Activated CD8-positive, alpha-beta memory T cell treated with anti-CD3 and anti-CD28 coated beads for 36 hours (primary cell): ENCODE data around the gene PTPRN2. TPM values are rescaled to one million over a fixed set of nuclear protein-coding genes. Genes with fewer than 3 reads are reported as not detected.

Experiments
- CTCF ChIA-PET: fragments of 350-600 bp; sonication (Branson Sonifier 250); formaldehyde crosslinking; loops from one replicate; lab custom pipeline; 2021; ENCODE audit warnings: antibody characterized with exemption; lab: Charles Lee
- POLR2A ChIA-PET: fragments of 350-600 bp; sonication (Branson Sonifier 250); formaldehyde crosslinking; loops from one replicate; lab custom pipeline; 2021; ENCODE audit warnings: antibody characterized with exemption; lab: Charles Lee
- total RNA-seq, 2 experiments: library from RNA; stranded (reverse); gene quantifications; one replicate each; pipeline ENCODE4 v1.2.3, GENCODE V29; 2021

PTPRN2 gene
- total RNA-seq, 2 experiments from 2014 or later: 0.36 to 0.44 TPM

DNA sequence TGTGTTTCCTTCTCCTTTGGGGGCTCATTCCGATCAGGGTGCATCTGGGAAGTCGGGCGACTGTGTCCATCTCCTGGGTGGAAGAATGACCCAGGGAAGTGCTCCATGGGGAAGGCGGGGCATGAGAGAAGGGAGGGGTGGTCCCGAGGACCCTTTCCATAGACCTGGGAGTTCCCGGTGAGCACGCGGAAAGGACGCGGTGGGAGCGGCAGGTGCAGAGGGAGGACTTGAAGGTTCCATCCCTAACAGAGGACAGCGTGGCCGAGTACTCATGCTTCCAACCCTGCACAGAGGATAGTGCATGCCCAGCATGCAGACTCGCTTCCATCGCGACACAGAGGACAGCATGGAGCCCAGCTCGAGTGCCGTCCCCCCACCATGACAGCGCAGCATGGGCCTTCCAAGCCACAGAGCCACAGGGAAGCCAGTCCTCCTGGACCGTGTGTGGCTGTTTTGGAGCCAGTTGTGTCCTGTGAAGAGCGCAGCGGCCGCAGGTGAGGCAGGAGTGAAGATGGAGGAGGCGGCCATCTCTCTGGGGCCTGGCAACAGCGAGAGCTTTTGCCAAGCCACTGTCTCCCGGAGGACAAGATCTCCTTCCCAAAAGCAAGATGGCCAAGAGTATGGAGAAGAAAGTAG is 969.4 kb downstream of the PTPRN2 start:
- POLR2A ChIA-PET: no interaction called here
- CTCF ChIA-PET: no interaction called here

DNA sequence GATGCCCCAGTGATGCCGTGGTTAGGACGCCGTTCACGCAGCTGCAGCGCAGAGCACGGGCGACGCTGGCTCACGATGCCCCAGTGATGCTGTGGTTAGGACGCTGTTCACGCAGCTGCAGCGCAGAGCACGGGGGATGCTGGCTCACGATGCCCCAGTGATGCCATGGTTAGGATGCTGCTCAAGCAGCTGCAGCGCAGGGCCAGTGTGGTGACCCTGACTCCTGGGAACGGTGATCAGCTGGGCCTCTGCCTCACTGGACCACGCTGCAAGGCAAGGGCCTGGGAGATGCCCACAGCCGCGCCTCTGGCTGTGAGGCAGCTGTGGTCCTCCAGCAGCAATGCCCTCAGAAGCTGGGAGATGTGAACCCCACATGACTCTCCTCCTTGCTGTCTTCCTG is 970.2 kb downstream of the PTPRN2 start:
- CTCF ChIA-PET: no interaction called here
- POLR2A ChIA-PET: no interaction called here

DNA sequence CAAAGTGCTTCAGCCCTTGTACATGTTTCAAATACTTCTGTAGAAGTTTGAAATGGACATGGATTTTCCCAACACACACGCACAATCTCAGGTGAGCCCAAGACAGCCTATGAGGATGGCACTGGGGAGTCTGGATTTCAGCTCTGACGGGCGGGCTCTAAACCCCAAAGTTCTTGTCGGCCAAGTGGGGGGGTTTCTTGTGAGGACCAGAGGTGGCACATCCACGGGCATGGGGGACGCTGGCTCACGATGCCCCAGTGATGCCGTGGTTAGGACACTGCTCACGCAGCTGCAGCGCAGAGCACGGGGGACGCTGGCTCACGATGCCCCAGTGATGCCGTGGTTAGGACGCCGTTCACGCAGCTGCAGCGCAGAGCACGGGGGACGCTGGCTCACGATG is 970.7 kb downstream of the PTPRN2 start:
- ChIA-PET POLR2A (no interaction called here), CTCF (no interaction called here)

DNA sequence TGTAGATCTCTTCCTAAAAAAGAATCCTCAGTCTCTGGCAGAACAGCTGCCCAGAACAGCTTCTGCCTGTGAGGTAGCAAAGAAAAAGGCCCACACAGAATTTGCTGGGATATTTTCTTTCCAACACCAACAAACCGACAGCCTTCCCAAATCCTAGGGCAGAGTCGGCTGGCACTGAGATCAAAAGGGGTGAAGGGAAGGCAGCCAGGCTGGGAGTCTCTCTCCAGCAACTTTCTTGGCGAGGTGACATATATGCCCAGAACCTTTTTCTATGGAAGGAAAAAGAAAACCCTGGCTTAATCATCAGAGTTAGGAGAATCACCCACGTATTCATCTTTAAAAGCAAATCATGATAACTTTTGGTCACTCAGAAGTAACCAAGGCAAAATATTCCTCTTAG is 971.2 kb downstream of the PTPRN2 start:
- POLR2A ChIA-PET: no interaction called here
- CTCF ChIA-PET: no interaction called here

DNA sequence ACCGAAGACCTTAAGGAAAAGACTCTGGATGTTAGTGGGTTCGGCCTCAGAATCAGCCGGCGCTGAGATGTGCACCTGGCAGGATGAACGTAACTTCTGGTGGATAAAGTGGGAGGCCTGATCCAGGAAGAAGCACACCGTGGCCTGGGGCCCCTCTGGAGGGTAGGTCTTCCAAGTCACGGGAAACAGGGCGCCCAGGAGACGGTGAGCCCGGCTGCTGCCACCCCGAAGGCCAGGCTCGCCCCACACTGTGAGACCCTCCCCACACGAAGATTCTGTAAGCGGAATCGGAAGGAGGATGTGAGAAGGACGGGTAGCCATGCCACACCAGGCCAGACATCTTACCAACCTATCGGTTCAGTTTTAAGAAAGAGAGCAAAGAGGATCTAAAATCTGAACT is 971.8 kb downstream of the PTPRN2 start:
- ChIA-PET CTCF (no interaction called here), POLR2A (no interaction called here)

DNA sequence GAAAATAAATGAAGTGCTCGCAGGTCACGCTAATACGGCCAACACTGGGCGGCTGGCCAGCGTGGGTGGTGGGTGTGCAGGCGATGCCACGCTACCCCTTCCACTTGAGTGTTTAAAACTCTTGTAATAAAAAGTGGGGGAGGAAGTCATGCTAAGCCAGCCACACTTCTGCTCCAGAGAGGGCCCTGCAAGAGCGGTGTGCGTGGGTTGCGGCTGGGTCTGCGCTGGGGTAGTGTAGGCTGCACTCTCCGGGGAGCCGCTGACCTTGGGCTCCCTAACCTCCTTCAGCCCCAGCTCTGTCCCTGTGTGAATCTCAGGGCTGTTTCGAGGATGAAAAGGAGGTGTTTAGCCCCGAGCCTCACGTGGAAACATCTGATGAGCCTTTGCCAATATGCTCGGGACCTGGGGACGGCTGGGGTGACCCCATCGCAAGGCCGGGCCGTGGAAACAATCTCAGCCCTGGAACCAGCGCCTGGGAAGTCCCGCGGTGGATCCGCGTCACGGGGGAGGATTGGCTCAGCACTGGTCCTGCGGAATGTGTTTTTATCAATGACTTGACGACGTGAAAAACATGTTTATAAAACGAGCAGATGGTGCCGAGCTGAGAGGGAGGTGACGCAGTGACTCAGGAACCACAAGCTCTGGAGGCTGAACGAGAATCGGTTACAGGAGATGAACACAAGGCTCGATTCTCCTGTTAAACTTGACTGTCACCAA is 972.4 kb downstream of the PTPRN2 start:
- POLR2A ChIA-PET: no interaction called here
- CTCF ChIA-PET: no interaction called here

DNA sequence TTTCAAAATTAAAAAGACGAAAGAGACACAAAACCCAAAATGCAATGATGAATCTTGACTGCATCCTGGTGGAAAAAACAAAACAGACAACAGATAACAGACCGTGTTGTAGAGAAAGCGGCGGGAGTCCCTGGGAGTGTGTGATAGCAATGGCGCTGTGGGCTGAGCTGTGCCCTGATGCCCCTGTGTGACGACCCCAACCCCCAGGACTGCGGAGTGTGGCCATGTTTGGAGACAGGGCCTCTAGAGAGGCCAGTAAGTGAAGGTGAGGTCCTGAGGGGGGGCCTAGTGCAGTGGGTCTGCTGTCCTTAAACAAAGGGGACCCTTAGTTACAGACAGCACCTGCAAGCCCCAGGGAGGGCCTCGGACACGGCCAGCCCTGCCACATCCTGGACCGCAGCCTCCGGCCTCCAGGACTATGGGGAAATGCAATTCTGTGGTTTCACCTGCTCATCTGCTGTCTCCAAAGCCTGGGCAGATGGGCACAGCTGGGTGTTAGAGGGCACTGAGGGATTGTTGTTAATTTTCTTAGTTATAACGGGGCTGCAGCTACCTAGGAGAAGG is 973.1 kb downstream of the PTPRN2 start:
- ChIA-PET CTCF (no interaction called here), POLR2A (no interaction called here)

DNA sequence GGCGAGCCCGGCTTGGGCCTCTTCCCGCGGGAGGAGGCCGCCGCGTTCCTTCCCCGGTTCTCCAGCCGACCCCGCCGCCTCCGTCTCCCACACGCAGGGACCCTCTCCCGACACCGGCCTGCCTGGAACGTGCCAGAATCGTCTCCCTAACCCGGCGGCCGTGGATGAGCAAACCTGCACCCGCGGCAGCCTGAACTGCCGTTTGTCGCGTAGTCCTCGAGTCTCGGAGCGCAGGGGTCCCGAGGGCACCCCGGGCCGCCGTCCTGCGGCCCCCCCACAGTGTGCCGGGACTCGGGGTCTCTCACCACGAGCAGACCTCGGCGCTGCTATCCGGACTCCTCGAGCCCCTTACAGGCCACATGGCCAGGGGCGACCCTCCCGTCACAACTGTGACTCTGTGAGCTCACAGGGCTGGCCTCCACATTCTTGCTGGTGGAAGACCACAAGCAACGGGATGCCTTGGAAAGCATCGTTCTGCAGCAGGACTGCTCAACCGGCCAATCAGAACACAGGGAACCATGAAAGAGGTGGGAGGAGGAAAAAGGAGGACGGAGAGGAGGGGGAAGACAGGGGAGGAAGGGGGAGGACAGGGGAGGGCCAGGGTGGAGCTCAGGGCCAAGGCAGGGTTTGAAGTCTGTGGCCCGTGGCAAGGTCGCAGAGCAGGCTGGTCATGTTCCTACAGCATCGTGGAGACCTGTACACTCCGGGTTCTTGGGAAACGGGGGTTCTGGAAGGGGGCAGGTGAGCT is 973.9 kb downstream of the PTPRN2 start:
- POLR2A ChIA-PET: no interaction called here

DNA sequence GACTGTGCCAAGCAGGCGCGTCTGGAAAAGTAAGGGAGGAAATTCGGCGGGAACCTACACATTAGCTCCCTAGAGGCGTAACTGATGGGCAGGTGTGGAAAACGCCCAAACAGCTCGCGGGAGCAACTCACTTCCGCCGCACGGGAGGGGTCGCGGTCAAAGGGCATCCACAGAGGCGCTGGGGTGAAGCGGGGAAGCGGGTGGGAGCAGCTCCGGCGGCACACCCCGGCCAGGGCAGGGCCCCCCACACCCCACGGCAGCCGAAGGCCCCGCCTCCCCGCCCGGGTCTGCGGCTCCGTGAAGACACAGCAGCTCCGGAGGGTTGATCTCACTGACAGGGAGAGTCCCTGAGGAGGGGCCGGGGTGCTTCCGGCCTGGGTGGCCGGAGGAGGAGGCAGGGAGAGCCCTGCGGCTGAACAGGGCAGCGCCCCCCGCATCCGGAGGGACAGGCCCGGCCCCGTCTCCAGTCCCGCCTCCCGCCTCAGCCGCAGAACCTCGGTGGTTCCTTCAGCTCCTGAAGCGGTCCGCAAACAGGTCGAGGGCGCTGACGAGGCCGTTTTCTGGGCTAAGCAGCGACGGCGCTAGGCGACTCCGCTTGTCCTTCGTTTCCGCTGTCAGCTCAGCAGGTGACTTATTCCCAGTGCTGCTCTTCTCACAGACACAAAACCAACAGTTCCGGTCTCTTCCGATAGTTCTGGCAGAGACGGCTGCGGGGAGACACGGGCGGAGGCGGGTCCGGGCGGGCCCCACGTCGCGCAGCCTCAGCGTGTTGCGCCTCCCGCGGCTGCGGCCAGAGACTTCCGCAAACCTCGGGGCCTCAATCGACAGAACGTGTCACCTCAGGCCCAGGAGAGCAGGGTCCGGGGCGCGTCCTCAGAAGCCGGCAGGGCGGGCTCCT is 974.7 kb downstream of the PTPRN2 start:
- POLR2A ChIA-PET: no interaction called here
- CTCF ChIA-PET: no interaction called here

More for the DNA sequence above, 973.9 kb downstream of the PTPRN2 start:
- CTCF ChIA-PET: no interaction called here

DNA sequence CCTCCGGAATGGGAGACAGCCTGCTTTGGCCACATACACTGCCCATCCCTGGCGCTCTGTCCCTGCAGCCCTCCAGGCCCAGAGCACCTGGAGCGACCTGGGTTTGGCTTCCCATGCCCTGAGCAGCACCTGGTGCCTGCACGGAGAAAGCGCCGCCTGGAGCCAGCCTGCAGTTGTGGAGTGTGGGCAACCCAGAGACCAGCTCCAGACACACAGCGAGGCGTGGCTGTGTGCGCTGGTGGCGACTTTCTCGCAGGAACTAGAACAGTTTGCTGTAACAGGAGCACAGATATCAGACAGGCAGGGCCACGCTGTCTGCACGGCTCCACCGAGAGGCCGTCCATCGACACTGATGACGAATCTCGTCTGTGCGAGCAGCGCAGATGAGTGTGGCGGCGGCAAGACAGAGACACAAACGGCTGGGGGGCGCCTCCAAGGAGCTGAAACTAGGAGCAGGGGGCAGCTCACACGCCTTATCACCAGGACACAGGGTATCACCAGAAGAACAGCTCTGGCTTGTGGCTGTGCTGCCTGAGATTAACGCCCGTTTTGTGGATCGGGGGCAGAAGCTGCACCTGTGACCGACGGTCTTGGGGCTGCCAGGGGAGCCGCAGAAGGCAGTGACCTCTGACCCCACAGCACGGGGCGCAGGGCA is 975.5 kb downstream of the PTPRN2 start:
- ChIA-PET CTCF (no interaction called here), POLR2A (no interaction called here)

DNA sequence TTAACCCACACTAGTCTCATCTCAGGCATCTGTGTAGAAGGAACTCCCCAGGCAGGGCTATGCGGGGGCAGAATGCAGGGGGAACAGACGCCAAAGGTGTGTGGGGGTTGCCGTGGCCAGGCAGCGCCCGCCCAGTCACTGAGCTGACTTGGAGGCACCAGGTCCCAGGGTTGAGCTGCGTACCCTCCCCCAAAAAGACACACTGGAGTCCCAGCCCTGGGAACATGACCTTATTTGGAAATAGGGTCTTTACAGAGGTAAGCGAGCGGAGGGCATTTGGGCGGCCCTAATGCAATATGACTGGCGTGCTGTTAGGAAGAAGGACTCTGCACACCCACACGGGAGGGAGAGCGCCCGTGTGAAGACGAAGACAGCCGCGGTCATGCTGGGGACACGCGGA is 976.3 kb downstream of the PTPRN2 start:
- POLR2A ChIA-PET: no interaction called here
- CTCF ChIA-PET: no interaction called here

DNA sequence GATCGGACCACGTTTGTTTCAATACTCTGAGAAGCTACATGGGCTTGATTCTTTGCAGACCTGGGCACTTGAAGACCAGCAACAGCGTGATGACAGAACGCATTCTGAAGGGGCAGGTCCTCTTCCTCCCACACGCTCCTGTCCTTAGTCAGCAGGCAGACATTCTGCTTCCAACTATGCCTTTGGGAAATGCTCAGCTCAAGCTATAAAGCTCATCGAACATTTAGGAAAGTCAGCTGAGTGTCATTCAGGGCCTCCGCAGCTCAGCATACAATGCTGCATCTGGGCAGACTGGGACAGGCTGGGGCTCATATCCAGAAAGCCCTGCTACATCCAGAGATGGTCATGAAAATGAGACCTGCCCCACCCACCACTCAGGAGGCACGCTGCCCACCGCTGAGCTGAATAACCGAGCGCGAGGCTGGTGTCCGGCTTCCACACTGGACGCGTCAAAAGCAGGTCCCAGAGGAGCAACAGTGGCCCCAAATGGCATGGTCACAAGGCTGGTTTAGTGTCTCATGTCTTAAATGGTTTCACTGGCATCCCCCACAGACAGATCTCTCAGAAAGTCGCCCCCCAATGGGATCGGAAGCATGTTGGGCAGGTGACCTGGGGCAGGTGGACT is 976.8 kb downstream of the PTPRN2 start:
- POLR2A ChIA-PET: no interaction called here
- CTCF ChIA-PET: no interaction called here

DNA sequence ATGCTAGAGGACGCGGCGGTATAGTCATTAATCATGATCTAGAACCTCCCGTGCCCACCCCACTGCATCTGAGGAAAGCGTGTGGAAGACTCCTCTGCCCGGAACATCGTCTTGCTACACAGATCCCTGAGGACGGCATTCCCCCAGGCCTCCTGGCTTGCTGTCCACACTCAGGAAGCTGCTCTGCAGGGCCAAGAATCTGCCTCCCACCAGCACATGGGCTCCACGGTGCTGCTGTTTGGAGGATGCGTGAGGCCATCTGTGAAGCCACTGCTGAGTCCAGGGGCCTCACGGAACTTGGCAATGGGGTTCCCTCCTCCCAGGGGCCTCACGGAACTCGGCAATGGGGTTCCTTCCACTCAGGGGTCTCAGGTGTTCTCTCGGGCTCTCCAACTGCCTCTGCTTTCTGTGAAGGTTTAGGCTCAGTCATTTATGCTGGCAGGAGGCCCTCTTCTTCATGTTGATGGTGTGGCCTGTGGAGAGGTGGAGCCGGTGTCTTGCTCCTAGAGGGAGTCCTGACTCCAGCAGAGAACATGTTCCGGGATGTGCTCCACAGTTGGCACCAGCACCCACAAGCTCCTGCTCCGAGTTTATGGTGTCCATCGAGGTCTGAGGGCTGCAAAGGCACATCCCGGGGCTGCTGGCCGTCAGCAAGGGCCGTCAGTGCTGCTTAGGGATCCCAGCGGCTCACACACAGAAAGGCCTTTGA is 977.5 kb downstream of the PTPRN2 start:
- CTCF ChIA-PET: interaction anchor here (1.3 kb wide), 1 partner anchor 14 kb away, joined by 3 read pairs; no protein-coding TSS in a partner anchor
- POLR2A ChIA-PET: no interaction called here

DNA sequence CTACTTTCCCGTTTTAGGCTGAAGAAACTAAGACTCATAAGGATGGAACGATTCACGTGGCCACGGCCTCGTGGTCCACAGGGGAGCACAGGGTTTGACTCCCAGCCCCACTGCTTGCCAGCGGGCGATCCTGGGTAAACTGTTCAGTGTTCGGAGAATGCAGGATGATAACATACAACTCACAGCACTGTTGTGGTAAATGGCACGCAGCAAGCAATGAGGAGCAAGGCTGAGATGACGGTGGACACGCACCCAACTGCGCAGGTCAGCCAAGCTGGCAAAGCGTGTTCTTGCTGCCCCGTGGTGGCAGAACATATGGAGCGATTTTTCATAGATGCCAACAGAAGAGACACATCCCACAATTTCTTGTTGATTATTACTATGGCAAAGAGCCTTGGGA is 978.1 kb downstream of the PTPRN2 start:
- CTCF ChIA-PET: interaction anchor here (1.3 kb wide), 1 partner anchor 15 kb away, joined by 3 read pairs; no protein-coding TSS in a partner anchor
- POLR2A ChIA-PET: no interaction called here

DNA sequence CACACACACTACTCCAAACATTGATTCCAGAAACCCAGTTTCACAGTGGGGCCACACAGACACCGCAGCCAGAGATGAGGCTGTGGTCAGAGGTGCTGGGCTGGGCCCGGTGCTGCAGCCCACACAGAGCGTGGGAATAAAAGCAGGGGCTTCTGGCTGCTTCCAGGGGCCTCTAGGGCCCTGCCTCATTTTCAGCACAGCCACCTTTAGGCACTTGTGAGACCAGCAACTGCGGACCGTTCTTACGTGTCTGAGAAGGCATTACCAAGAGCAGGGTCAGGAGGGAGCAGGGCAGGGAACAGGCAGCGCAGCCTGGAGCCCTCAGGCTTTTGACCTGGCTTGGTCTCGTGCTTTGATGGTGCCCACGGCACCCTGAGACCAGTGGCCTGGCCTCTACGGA is 980.4 kb downstream of the PTPRN2 start:
- ChIA-PET CTCF (no interaction called here), POLR2A (interaction anchor here (0.6 kb wide), 1 partner anchor 17 kb away, joined by 3 read pairs; no protein-coding TSS in a partner anchor)

DNA sequence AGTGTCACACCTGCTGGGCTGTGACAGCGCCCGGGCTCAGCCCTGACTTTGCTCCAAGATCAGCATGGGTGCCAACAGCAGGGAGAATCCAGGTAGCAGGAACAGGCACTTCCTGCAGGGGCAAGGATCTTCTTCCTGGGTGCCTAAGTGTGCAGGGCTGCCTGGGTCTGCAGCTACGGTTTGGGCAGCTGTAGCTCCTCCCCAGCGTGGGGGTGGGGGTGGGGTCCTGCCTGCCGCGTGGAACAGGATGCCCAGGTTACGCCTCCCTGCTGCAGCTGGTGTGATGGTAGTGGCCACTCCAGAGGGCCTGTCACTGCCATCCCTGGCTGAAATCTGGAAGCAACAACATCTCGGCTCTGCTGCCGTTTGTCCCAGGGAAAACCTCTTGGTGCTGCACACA is 981.5 kb downstream of the PTPRN2 start:
- POLR2A ChIA-PET: no interaction called here
- CTCF ChIA-PET: no interaction called here

DNA sequence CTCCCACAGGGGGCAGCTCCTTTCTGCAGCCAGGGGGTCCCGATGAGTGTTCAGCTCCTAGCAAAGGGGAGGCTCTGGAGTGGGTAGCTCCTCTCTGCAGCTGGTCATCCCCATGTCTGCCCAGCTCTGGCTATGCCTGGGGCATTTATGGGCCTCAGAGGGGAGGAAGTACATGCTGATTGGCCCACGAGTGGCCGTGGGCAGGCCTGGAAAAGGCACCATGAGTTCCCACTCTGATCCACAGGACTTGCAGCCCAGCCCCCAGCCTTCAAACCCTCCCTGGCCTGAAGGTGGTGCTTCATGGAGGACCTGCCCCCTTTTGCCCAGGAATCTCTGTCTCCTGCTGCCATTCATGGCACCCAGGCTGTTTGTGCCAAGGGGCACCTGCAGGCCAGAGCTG is 982.0 kb downstream of the PTPRN2 start:
- CTCF ChIA-PET: no interaction called here
- POLR2A ChIA-PET: no interaction called here
